H1 (cell line): ENCODE data around the gene EMX2.

Source experiments
- MAX ChIP-seq: IDR thresholded peaks from 2 replicates; pipeline ENCODE4 v1.6.1; 2012; ENCODE audit warnings: inconsistent platforms
- POLR2A ChIP-seq, 2 experiments: IDR thresholded peaks; 1 replicate in 1 of 2; 2 replicates in 1 of 2; pipeline ENCODE4 v1.6.1; 2011; ENCODE audit warnings: low read depth in 2 of 2, low read length in 2 of 2, mild to moderate bottlenecking in 2 of 2; ENCODE audit errors: control extremely low read depth in 1 of 2
- YY1 ChIP-seq: IDR thresholded peaks from 2 replicates; pipeline ENCODE4 v1.6.1; 2011; ENCODE audit warnings: low read depth, mild to moderate bottlenecking, low read length

GRCh38 chr10:117565068-117565467, 22.5 kb downstream of the EMX2 start:
- TF ChIP-seq MAX: no peak
- TF ChIP-seq YY1: no peak
- no peak for TF ChIP-seq POLR2A (IDR thresholded peaks at IDR 0.05; ENCODE audit: control extremely low read depth in 1 of 2, low read depth in 2 of 2, low read length in 2 of 2)
